ENCODE results near the gene SLC25A25. TPM values are rescaled to one million over a fixed set of nuclear protein-coding genes. Genes with fewer than 3 reads are reported as not detected.
A peak's percentile ranks its signal among the peaks of the same experiment; 100 is the strongest.

SLC25A25 gene
- total and polyA plus RNA-seq, 2 of the 8 experiments (the other 6 are each of a cell fraction or from before 2014, with no cell fraction given): 6.5 to 18.5 TPM

GRCh38 chr9:128099231-128099931, 31.3 kb downstream of the SLC25A25 start:
- Histone ChIP-seq H3K4me3 (ENCODE audit: extremely low read depth in 1 of 4, insufficient read depth in 2 of 4, low read depth in 3 of 4, low read length in 4 of 4) (peak overlapping the region; percentile 48 to 68 (median 62)), H2BK5ac (ENCODE audit: low read depth, low read length) (peak overlapping the region; percentile 94), H3K4me1 (replicated peaks in 1 of 4; ENCODE audit: control insufficient read depth in 3 of 4, insufficient read depth in 4 of 4, low read length in 3 of 4) (peaks cover 11 to 28% (median 22%) of the 10 kb centered on the region in 4 experiments), H4K5ac (ENCODE audit: insufficient read length, low read depth, low read length) (peak overlapping the region; percentile 21), H3K9ac (replicated peaks in 1 of 4; ENCODE audit: extremely low read depth in 1 of 4, low read depth in 3 of 4, low read length in 3 of 4) (peak overlapping the region in 3 of 4 experiments; percentile 64 to 87 (median 76); a peak in 6 of 7 replicates), H3K4me2 (ENCODE audit: insufficient read depth in 1 of 2, low read depth in 2 of 2, low read length in 2 of 2) (peak overlapping the region; percentile 87 to 93), H2BK120ac (replicated peaks; ENCODE audit: low read depth, low read length) (peak overlapping the region; percentile 28), H2BK20ac (ENCODE audit: low read length) (no peak overlapping the region), H3K23ac (ENCODE audit: insufficient read length) (no peak overlapping the region), H3K14ac (ENCODE audit: insufficient read length) (no peak overlapping the region), H3K27me3 (replicated peaks in 1 of 4; ENCODE audit: control insufficient read depth in 3 of 4, extremely low read depth in 1 of 4, insufficient read depth in 3 of 4, low read length in 3 of 4) (no peaks in the 10 kb centered on the region), H3K23me2 (ENCODE audit: low read depth, low read length) (peaks cover 9% of the 10 kb centered on the region), H2AK5ac (ENCODE audit: low read depth, low read length) (peak overlapping the region; percentile 97), H3K4ac (replicated peaks; ENCODE audit: insufficient read length, low read depth, low read length) (no peak overlapping the region), H3K18ac (ENCODE audit: extremely low read depth, low read length) (peak overlapping the region; percentile 90; the same call in 1 of the 2 replicates), H3K79me2 (ENCODE audit: control insufficient read depth in 1 of 2, insufficient read depth in 2 of 2, low read length in 2 of 2) (peaks cover 0 to 30% of the 10 kb centered on the region in 2 experiments; a peak in 2 of 4 replicates), H4K20me1 (replicated peaks in 1 of 2; ENCODE audit: control insufficient read depth in 1 of 2, insufficient read depth in 2 of 2, low read length in 2 of 2) (peaks cover 6 to 36% of the 10 kb centered on the region in 2 experiments), H3K27ac (ENCODE audit: low read depth, low read length) (peak overlapping the region; percentile 94), H3K9me3 (ENCODE audit: insufficient read depth in 2 of 2, low read depth in 1 of 2, low read length in 1 of 2) (no peaks in the 10 kb centered on the region), H2BK12ac (ENCODE audit: low read depth, low read length) (peak overlapping the region; percentile 96; the same call in 1 of the 2 replicates), H3K36me3 (ENCODE audit: control insufficient read depth in 2 of 4, insufficient read depth in 4 of 4, low read length in 3 of 4) (peaks cover 9 to 29% (median 17%) of the 10 kb centered on the region in 4 experiments; a peak in 7 of 8 replicates), H3K79me1 (ENCODE audit: low read depth, low read length) (peaks cover 23% of the 10 kb centered on the region), H4K8ac (ENCODE audit: extremely low read depth, insufficient read depth, low read length) (peak overlapping the region; percentile 95; the same call in 1 of the 2 replicates), H4K91ac (replicated peaks; ENCODE audit: insufficient read length, low read length) (peak overlapping the region; percentile 90), H2BK15ac (ENCODE audit: low read length) (no peak overlapping the region; the same call in 1 of the 2 replicates), H3K56ac (replicated peaks; ENCODE audit: insufficient read length, low read depth, low read length) (peak overlapping the region; percentile 28), H2AFZ (ENCODE audit: low read length) (no peak overlapping the region)
- CTCF ChIA-PET (ENCODE audit: partially characterized antibody): interaction anchor here (0.7 to 10.5 kb wide), 8 partner anchors 11 to 263 kb away, joined by 3 to 114 read pairs (median 6); no protein-coding TSS in a partner anchor
- FAIRE-seq (no peak), DNase-seq (ENCODE audit: low read depth in 1 of 2, low spot score in 2 of 2) (no peak)
- WGBS, 2 experiments (ENCODE audit: extremely low coverage in 1 of 2, insufficient coverage in 1 of 2, insufficient read length in 1 of 2, insufficient replicate concordance in 2 of 2, low coverage in 1 of 2, low lambda C conversion rate in 2 of 2, missing lambda C conversion rate in 1 of 2): 81% methylated on average over 16 of the region's 16 CpGs; no CpG with 5 or more reads in 1 of the 2 experiments
- TF ChIP-seq RBBP5 (IDR thresholded peaks at IDR 0.05; ENCODE audit: borderline replicate concordance, low read depth, low read length) (no peak), BRCA1 (IDR thresholded peaks at IDR 0.05; ENCODE audit: low read depth, low read length) (no peak), POLR2AphosphoS5 (IDR thresholded peaks at IDR 0.05; ENCODE audit: low read depth, low read length) (peak; percentile 51; the same call in 1 of the 2 replicates), POLR2A (IDR thresholded peaks at IDR 0.05; ENCODE audit: control extremely low read depth in 1 of 2, low read depth in 2 of 2, low read length in 2 of 2) (peak in 1 of 2 experiments; percentile 2; a peak in 1 of 3 replicates), RNF2 (IDR thresholded peaks at IDR 0.05; ENCODE audit: borderline replicate concordance, low read depth, low read length, missing control alignments, poor library complexity, severe bottlenecking) (no peak), KDM4A (IDR thresholded peaks at IDR 0.05; ENCODE audit: low read depth, low read length, severe bottlenecking) (no peak), SP4 (IDR thresholded peaks at IDR 0.05; ENCODE audit: low read length) (no peak)
- POLR2A ChIA-PET (ENCODE audit: partially characterized antibody): interaction anchor here (0.7 to 12.1 kb wide), 17 partner anchors 10 to 282 kb away, joined by 3 to 119 read pairs (median 5); partner anchors contain the start of gene SLC25A25
